AG04449 (cell line): Measurements from ENCODE around the gene MGAT5B.
"Not testable (repeated sequence)": the region's sequence is repeated elsewhere in the genome, so short reads cannot be mapped to it uniquely, and the experiment has no call there.

ENCODE experiments used
- CTCF ChIA-PET: fragments of 350-600 bp; formaldehyde crosslinking; extraction: SDS; loops from one replicate; lab custom pipeline; 2021; ENCODE audit warnings: antibody characterized with exemption; lab: Yijun Ruan, JAX
- POLR2A ChIA-PET: fragments of 400-600, 350-600 bp; formaldehyde crosslinking; extraction: SDS; loops from one replicate; lab custom pipeline; 2020; ENCODE audit warnings: antibody characterized with exemption, inconsistent platforms; lab: Yijun Ruan, JAX
- DNase-seq: peaks from one replicate; pipeline ENCODE4 v3.0.0-alpha.2; 2010; ENCODE audit warnings: low read depth, low spot score
- H3K4me3 ChIP-seq: 2 replicates; pipeline ENCODE4 v1.5.1; 2011; ENCODE audit warnings: low read depth, mild to moderate bottlenecking, control low read depth, low read length
- TF ChIP-seq, protein P1 (sequence below): IDR thresholded peaks from one replicate; pipeline ENCODE4 v1.5.1; 2011; ENCODE audit warnings: mild to moderate bottlenecking, moderate library complexity, low read length, control low read depth, inconsistent platforms; ENCODE audit not compliant: insufficient read depth; ENCODE audit errors: missing control alignments

Gene MGAT5B

DNA sequence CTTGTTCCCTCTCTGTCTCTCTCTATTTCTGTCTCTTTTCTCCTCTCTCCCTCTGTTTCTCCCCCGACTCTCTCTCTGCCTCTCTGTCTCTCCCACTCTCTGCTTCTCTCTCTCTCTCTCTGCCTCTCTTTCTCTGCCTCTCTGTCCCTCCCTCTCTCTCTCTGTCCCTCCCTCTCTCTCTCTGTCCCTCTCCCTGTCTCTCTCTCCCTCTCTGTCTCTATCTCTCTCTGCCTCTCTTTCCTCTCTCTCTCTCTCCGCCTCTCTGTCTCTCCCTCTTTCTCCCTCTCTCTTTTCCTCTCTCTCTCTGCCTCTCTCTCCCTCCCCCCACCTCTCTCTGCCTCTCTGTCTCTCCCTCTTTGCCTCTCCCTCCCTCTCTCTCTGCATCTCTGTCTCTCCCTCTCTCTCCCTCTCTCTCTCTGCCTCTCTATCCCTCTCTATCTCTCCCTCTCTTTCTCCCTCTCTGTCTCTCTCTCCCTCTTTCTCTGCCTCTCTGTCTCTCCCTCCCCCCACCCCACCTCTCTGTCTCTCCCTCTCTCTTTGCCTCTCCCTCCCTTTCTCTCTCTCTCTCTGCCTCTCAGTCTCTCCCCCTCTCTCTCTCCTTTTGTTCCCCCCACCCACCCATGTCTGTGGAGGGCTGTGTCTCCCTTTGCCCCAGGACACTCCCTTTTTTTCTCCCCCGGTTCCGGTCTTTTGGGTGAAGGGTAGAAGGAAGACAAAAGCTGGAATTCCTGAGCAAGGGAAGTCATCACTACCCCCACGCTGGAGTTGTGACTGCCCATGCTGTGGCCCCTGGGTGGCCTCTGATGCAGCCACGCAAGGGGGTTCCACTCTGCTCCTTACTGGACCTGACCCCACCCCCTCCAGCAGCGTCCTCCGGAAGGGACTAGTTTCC, 27.1 kb upstream of the MGAT5B start:
- ChIA-PET POLR2A (interaction anchor here (0.6 kb wide), 1 partner anchor 1117 kb away, joined by 3 read pairs; no protein-coding TSS in a partner anchor), CTCF (interaction anchor here (0.8 to 2.5 kb wide), 7 partner anchors 9 to 223 kb away, joined by 3 to 9 read pairs (median 3); no protein-coding TSS in a partner anchor)
- TF ChIP-seq, protein P1, sequence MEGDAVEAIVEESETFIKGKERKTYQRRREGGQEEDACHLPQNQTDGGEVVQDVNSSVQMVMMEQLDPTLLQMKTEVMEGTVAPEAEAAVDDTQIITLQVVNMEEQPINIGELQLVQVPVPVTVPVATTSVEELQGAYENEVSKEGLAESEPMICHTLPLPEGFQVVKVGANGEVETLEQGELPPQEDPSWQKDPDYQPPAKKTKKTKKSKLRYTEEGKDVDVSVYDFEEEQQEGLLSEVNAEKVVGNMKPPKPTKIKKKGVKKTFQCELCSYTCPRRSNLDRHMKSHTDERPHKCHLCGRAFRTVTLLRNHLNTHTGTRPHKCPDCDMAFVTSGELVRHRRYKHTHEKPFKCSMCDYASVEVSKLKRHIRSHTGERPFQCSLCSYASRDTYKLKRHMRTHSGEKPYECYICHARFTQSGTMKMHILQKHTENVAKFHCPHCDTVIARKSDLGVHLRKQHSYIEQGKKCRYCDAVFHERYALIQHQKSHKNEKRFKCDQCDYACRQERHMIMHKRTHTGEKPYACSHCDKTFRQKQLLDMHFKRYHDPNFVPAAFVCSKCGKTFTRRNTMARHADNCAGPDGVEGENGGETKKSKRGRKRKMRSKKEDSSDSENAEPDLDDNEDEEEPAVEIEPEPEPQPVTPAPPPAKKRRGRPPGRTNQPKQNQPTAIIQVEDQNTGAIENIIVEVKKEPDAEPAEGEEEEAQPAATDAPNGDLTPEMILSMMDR, result no peak
- no peak for DNase-seq
- H3K4me3 ChIP-seq, result no peak overlapping the region

DNA sequence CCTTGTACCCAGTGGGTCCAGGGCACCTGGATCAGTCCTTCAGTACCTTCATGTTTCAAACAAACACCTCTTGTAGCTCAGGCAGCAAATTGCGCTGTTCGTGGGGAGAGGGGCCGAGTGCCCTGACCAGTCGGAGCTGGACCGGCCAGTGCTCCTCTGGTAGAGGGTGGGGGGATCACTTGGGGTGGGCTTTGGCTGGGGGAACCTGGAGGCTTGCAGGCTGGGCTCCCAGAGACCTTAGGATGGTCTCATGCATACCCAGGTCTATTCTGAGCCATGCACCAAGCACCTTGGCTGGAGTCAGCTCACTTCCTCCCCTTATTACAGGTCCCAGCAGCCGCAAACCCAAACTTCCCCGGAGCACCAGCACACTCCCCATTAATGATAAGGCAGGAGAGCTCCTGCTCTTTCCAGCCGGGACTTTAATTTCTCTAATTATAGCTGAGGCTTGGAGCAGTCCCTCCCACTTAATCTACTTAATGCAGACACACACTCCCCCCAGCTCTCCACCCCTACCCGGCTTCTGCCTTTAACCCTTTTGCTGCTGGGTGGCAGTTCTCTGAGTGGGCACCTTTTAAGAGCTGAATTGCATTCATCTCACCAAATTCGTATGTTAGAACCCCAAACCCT, 26.3 kb upstream of the MGAT5B start:
- POLR2A ChIA-PET, result interaction anchor here (0.6 kb wide), 1 partner anchor 1116 kb away, joined by 3 read pairs; no protein-coding TSS in a partner anchor
- TF ChIP-seq, protein P1, result no peak
- no peak overlapping the region for H3K4me3 ChIP-seq
- no peak for DNase-seq
- CTCF ChIA-PET, result interaction anchor here (0.8 to 1.8 kb wide), 5 partner anchors 10 to 223 kb away, joined by 3 to 9 read pairs (median 3); no protein-coding TSS in a partner anchor

DNA sequence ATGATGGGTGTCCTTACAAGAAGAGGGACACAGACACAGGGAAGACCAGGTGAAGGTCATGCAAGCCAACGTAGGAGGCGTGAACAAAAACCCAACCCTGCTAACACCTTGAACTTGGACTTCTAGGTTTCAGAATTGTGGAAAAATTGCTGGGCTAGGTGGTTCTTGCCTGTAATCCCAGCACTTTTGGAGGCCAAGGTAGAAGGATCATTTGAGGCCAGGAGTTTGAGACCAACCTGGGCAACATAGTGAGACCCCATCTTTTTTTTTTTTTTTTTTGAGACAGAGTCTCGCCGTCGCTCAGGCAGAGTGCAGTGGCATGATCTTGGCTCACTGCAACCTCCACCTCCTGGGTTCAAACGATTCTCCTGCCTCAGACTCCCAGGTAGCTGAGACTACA, 25.1 kb upstream of the MGAT5B start:
- CTCF ChIA-PET, result interaction anchor here (1.5 to 1.8 kb wide), 2 partner anchors 213 to 221 kb away, joined by 3 to 9 read pairs; no protein-coding TSS in a partner anchor
- H3K4me3 ChIP-seq, DNase-seq, POLR2A ChIA-PET: not testable (repeated sequence)

DNA sequence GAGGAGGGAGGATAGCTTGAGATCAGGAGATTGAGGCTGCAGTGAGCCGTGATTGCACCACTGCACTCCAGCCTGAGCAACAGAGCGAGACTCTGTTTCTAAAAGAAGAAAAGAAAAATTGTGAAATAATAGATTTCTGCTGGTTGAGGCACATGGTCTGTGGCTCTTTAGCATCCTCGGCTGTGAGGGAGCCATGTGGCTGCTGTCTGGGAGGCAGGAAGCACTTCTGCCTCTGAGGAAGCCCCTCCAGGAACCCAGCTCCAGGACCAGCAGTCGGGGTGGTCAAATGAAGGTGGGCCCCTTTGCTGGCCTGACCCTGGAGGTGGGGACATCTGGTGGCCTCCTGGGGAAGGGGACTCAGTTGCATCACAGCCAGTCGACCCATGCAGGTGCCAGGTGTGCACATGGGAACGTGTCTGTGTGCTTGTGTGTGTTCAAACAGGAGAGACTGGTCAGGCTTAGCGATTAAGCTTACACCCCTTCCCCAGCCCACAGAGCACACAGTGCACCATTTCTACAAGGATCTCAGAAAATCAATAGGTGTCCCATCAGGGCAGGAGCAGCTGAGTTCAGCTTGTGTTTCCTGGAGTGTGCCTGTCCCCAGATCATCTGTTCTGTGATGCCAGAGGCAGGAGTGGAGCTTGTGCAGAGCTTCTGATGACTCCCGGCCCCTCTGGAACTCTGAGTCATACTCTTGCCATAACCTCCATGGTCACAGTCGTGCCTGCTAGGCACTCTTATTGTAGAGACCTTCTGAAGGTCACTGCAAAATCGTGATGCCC, 24.3 kb upstream of the MGAT5B start:
- TF ChIP-seq, protein P1, result no peak
- ChIA-PET POLR2A (no interaction called here), CTCF (interaction anchor here (0.9 kb wide), 1 partner anchor 12 kb away, joined by 3 read pairs; no protein-coding TSS in a partner anchor)
- no peak overlapping the region for H3K4me3 ChIP-seq
- no peak for DNase-seq

DNA sequence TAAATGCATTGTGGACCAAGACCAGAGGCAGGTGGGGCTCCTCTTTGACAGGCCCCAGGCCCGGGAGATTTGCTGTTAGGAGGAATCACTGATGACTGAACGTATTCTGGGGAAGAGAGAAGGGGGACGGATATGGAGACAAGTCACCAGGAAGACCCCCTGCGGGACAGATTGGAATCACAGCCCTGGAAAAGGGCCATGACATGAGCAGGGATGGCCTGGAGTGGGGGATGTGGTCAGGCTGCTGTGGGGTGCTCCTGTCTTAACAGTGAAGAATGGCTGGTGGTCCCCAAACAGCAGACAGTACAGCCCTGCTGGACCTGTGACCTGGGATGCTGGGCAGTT, 23.7 kb upstream of the MGAT5B start:
- H3K4me3 ChIP-seq, result no peak overlapping the region
- POLR2A ChIA-PET, result no interaction called here
- CTCF ChIA-PET, result interaction anchor here (0.9 kb wide), 1 partner anchor 12 kb away, joined by 3 read pairs; no protein-coding TSS in a partner anchor
- TF ChIP-seq, protein P1, result no peak
- no peak for DNase-seq

DNA sequence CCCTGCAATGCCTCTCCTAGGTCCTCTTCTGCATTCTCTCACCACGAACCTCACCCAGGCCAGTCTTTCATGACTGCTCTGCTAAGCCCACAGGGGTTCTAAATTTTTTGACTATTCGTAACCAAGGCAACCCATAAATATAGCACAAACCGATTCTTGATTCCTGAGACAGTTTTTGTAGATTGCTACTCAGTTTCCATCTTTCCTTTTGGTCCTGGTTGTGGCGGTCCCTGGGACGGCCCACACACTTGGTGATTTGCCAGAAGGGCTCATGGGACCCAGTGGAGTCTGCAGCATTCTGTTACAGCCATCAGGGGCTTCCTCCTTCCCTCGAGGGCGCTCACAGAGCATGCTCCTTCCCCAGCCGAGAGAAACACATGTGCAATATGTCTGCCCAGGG, 23.4 kb upstream of the MGAT5B start:
- no peak for DNase-seq
- CTCF ChIA-PET, result interaction anchor here (4.1 kb wide), 1 partner anchor 23 kb away, joined by 17 read pairs; the partner anchor contains the start of gene MGAT5B
- POLR2A ChIA-PET, result no interaction called here
- no peak overlapping the region for H3K4me3 ChIP-seq
- TF ChIP-seq, protein P1, result no peak
